Activated naive CD8-positive, alpha-beta T cell treated with anti-CD3 and anti-CD28 coated beads for 36 hours (primary cell): Measurements from ENCODE around the gene DNAJA2. TPM values are rescaled to one million over a fixed set of nuclear protein-coding genes. Genes with fewer than 3 reads are reported as not detected.

Source experiments
- DNase-seq: peaks from one replicate; pipeline ENCODE4 v3.0.0; 2021
- H3K27ac Mint-ChIP-seq: one replicate; pipeline ENCODE4 v1.8.0; 2022; ENCODE audit warnings: mild to moderate bottlenecking, moderate library complexity, mixed read lengths
- H3K27me3 Mint-ChIP-seq: one replicate; pipeline ENCODE4 v1.8.0; 2022; ENCODE audit warnings: mild to moderate bottlenecking, mixed read lengths
- H3K36me3 Mint-ChIP-seq: one replicate; pipeline ENCODE4 v1.8.0; 2021; ENCODE audit warnings: mild to moderate bottlenecking, mixed read lengths
- H3K4me1 Mint-ChIP-seq: one replicate; pipeline ENCODE4 v1.8.0; 2021; ENCODE audit warnings: mixed read lengths
- H3K4me3 Mint-ChIP-seq: one replicate; pipeline ENCODE4 v1.8.0; 2022; ENCODE audit warnings: mild to moderate bottlenecking, moderate library complexity, mixed read lengths
- H3K9me3 Mint-ChIP-seq: one replicate; pipeline ENCODE4 v1.8.0; 2022; ENCODE audit warnings: mixed read lengths
- total RNA-seq, 2 experiments: library from RNA; stranded (reverse); gene quantifications; one replicate each; pipeline ENCODE4 v1.2.3, GENCODE V29; 2021

Gene DNAJA2
- total RNA-seq, 2 experiments from 2014 or later: 104 TPM

- Mint-ChIP-seq H3K27ac (no peak overlapping the region), H3K4me1 (peaks cover 2% of the 10 kb centered on the region), H3K9me3 (no peaks in the 10 kb centered on the region), H3K4me3 (no peak overlapping the region), H3K27me3 (no peaks in the 10 kb centered on the region), H3K36me3 (peaks cover 11% of the 10 kb centered on the region)
- DNase-seq: no peak
Observed at GRCh38 chr16:46926470-46927225, 46.8 kb downstream of the DNAJA2 start.

- Mint-ChIP-seq H3K36me3 (peaks cover 17% of the 10 kb centered on the region), H3K27ac (no peak overlapping the region), H3K4me1 (peaks cover 2% of the 10 kb centered on the region), H3K27me3 (no peaks in the 10 kb centered on the region), H3K9me3 (no peaks in the 10 kb centered on the region), H3K4me3 (no peak overlapping the region)
- no peak for DNase-seq
Observed at GRCh38 chr16:46924402-46924801, 49.1 kb downstream of the DNAJA2 start.

DNA sequence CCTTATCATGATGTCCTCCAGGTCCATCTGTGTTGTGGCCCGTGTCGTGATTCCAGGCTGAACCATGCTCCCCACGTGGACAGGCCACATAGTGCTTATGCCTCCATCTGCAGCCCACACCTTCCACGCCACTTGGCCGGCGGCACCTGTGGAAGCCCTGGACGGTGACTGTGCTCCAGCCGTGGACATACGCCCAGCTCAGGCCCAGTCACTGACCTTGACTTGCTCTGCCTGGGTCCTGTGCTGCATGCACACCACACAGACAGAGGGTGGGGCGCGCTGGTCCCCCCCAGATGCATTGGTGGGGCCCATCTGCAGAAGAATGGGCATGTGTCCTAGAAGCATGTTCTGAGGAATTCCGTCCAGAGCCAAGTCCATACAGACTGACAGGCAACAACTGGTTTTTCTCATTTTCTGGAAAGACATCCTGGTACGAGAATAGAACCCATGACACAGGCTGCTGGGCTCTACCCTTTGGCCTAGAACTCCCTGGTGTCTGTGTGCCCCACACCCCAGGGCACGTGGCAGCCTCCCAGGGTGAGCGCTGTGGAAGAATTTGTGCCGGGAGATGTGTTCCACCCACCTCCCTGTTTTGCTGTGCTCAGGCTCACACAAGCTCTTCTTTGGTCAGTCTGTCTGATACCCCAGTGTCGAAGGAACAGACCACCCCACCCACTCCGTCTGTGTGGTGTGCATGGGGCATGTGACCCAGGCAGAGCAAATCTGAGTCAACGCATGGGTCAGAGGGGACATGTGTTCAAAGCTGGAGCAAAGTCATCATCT, 49.8 kb downstream of the DNAJA2 start:
- Mint-ChIP-seq H3K9me3 (no peaks in the 10 kb centered on the region), H3K4me3 (no peak overlapping the region), H3K4me1 (peaks cover 2% of the 10 kb centered on the region), H3K27me3 (no peaks in the 10 kb centered on the region), H3K36me3 (peaks cover 13% of the 10 kb centered on the region), H3K27ac (no peak overlapping the region)
- DNase-seq: no peak

DNA sequence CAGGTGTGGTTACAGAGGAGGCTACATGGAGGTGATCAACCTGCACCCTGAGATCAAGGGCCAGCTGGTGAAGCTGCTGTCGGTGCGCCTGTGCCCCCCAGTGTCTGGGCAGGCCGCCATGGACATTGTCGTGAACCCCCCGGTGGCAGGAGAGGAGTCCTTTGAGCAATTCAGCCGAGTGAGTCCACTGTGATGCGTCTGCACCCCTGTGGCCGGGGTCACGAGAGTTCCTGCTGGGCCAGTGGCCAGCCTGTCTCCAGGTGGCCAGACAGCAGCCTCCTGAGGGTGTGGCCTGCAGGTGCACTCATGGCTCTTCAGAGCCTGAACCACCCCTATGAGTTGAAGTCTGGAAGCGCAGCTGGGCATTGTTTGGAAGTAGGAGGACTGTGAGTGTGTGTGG, 51.2 kb downstream of the DNAJA2 start:
- H3K4me1 Mint-ChIP-seq: no peaks in the 10 kb centered on the region
- no peaks in the 10 kb centered on the region for H3K27me3 Mint-ChIP-seq
- H3K36me3 Mint-ChIP-seq: peaks cover 16% of the 10 kb centered on the region
- H3K9me3 Mint-ChIP-seq: no peaks in the 10 kb centered on the region
- DNase-seq: no peak
- peak overlapping the region; percentile 40 for H3K27ac Mint-ChIP-seq
- no peak overlapping the region for H3K4me3 Mint-ChIP-seq

- Mint-ChIP-seq H3K4me1 (no peaks in the 10 kb centered on the region), H3K27ac (no peak overlapping the region), H3K9me3 (no peaks in the 10 kb centered on the region), H3K36me3 (peaks cover 20% of the 10 kb centered on the region), H3K4me3 (no peak overlapping the region), H3K27me3 (no peaks in the 10 kb centered on the region)
- no peak for DNase-seq
Observed at GRCh38 chr16:46920402-46921068, 52.9 kb downstream of the DNAJA2 start.

DNA sequence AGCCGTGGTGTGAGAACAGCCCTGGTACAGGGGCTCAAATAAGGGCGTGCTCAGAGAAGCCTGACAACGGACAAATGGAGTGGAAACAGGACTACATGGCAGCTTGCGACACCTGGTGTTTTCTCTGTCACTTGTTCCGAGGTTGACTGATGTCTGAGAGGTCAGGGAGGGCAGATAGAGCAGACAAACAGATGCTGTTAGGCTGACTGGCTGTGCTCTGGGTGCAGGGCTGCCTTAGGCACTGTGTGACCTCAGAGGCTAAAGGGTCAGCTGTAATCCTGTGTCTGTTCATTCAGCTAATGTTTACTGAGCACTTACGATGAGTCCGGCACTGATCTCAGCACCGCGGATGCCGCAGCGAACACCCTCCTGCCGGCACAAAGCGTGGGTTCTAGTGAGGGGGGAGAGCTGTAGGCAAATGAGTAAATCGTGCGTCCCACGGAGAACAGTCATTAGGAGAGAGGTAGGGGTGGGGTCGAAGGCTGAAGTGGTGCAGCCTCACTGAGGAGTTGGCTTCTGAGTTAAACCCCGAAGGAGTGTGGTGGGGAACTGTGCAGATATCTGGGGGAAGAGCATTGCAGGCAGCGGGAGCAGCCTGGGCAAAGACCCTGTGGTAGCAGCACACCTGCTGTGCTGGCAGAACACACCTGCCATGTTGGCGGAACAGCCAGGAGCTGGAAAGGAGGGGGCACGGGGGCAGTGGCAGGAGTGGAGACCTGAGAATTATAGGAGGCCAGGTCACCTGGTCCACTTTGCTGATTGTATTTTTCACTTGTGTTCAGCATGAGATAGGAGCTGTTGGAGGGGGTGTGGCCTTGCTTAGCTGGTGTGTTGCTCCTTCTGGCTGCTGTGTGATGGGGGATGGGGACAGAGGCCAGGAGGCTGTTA, 54.3 kb downstream of the DNAJA2 start:
- Mint-ChIP-seq H3K9me3 (no peaks in the 10 kb centered on the region), H3K4me3 (no peak overlapping the region), H3K27ac (no peak overlapping the region), H3K27me3 (no peaks in the 10 kb centered on the region), H3K36me3 (peaks cover 24% of the 10 kb centered on the region), H3K4me1 (no peaks in the 10 kb centered on the region)
- DNase-seq: no peak

GRCh38 chr16:46918400-46918799, 55.1 kb downstream of the DNAJA2 start:
- H3K27ac Mint-ChIP-seq: no peak overlapping the region
- no peaks in the 10 kb centered on the region for H3K27me3 Mint-ChIP-seq
- no peaks in the 10 kb centered on the region for H3K4me1 Mint-ChIP-seq
- no peak overlapping the region for H3K4me3 Mint-ChIP-seq
- no peak for DNase-seq
- H3K9me3 Mint-ChIP-seq: no peaks in the 10 kb centered on the region
- peaks cover 21% of the 10 kb centered on the region for H3K36me3 Mint-ChIP-seq

DNA sequence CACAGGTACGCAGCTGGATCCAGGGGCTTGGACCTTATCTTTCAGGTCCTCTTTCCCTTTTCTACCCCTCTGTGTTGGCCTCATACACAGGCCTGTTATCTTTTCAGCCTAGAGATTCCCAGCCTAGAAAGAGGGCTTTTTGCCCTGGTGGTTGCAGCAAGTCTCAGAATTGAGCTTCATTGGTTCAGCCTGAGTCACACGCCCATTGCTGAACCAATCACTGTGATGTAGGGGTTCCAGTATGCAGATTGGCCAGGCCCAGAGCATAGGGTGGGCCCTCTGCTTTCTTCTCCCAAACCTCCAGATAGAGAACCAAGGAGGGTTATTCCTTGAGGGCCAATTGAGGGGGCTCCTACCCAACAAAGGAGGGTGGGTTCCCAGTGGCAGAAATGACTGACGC, 56.5 kb downstream of the DNAJA2 start:
- Mint-ChIP-seq H3K4me3 (no peak overlapping the region), H3K9me3 (no peaks in the 10 kb centered on the region), H3K27me3 (no peaks in the 10 kb centered on the region), H3K27ac (no peak overlapping the region), H3K36me3 (peaks cover 21% of the 10 kb centered on the region), H3K4me1 (no peaks in the 10 kb centered on the region)
- no peak for DNase-seq

DNA sequence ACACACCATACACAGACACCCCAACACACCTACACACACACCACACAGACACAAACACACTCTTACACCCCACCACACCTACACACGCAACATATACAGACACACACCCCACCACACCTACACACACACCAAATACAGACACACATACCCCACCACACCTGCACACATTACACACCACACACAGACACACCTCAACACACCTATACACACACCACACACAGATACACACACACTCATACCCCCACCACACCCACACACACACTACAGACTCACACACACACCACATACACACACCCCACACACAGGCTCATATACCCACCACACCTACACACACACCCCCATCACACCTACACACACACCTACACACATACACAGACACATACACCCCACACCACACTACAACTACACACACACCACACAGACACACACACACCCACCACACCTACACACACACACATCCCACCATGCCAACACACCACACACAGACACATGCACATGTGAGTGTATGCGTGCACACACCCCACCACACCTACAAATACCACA, 57.9 kb downstream of the DNAJA2 start:
- no peak for DNase-seq
- peaks cover 21% of the 10 kb centered on the region for H3K36me3 Mint-ChIP-seq
- peaks cover 7% of the 10 kb centered on the region for H3K4me1 Mint-ChIP-seq
- no peaks in the 10 kb centered on the region for H3K9me3 Mint-ChIP-seq
- no peaks in the 10 kb centered on the region for H3K27me3 Mint-ChIP-seq
- no peak overlapping the region for H3K27ac Mint-ChIP-seq
- no peak overlapping the region for H3K4me3 Mint-ChIP-seq

DNA sequence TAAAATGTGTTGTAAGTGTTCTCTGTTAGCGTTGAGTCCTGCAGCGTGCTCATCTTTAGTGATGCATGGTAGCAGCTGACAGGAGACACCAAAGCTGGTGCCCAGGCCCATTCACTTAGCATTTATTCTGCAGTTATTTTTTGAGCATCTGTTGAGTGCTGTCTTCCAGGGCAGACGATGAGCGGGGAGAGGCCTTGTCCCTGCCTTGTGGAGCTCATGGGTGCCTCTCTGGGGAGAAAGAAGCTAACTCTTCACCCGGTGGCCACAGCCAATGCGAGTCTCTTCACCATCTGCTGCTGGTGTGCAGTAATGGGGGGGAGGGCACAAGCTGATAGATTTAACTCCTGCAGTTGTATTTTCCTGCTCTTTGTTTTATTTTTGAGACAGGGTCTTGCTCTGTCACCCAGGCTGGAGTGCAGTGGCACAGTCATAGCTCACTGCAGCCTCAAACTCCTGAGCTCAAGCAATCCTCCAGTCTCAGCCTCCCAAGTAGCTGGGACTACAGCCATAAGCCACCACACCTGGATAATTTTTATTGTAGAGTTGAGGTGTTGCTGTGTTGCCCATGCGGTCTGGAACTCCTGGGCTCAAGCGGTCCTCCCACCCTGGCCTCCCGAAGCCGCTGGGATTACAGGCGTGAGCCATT, 58.8 kb downstream of the DNAJA2 start:
- Mint-ChIP-seq H3K27me3 (no peaks in the 10 kb centered on the region), H3K27ac (no peak overlapping the region), H3K9me3 (no peaks in the 10 kb centered on the region), H3K4me3 (no peak overlapping the region), H3K36me3 (peaks cover 18% of the 10 kb centered on the region), H3K4me1 (peaks cover 7% of the 10 kb centered on the region)
- no peak for DNase-seq

GRCh38 chr16:46911650-46912049, 61.8 kb downstream of the DNAJA2 start:
- peaks cover 17% of the 10 kb centered on the region for H3K36me3 Mint-ChIP-seq
- H3K27me3 Mint-ChIP-seq: no peaks in the 10 kb centered on the region
- H3K4me1 Mint-ChIP-seq: peaks cover 11% of the 10 kb centered on the region
- no peaks in the 10 kb centered on the region for H3K9me3 Mint-ChIP-seq
- no peak overlapping the region for H3K4me3 Mint-ChIP-seq
- no peak overlapping the region for H3K27ac Mint-ChIP-seq
- DNase-seq: no peak

DNA sequence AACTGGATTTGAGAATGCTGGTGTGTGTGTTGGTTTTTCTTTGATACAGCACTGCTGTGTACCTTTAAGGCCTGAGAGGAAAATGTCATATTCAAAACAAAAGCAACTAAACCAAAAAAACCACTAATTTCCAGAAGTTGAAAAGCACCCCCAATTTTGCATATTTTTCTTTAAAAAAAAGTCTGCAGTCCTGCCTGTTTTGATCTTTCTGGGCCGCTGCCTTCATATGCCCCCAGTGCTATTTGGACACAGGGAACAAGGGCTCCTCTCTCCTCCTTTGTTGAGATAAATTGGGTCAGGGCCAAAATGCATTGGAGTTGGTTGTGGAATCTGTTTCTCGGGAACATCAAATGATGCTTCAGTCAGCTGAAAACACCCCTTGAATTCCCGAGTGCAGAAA, 62.4 kb downstream of the DNAJA2 start:
- Mint-ChIP-seq H3K36me3 (peaks cover 19% of the 10 kb centered on the region), H3K4me1 (peaks cover 11% of the 10 kb centered on the region), H3K9me3 (no peaks in the 10 kb centered on the region), H3K27me3 (no peaks in the 10 kb centered on the region), H3K4me3 (no peak overlapping the region), H3K27ac (no peak overlapping the region)
- no peak for DNase-seq

GRCh38 chr16:46908540-46909372, 64.7 kb downstream of the DNAJA2 start:
- DNase-seq: peak; percentile 37
- Mint-ChIP-seq H3K27me3 (no peaks in the 10 kb centered on the region), H3K4me1 (peaks cover 11% of the 10 kb centered on the region), H3K4me3 (no peak overlapping the region), H3K27ac (no peak overlapping the region), H3K9me3 (no peaks in the 10 kb centered on the region), H3K36me3 (peaks cover 13% of the 10 kb centered on the region)
